Measurements from ENCODE around the gene UBE2Z. TPM values are rescaled to one million over a fixed set of nuclear protein-coding genes. Genes with fewer than 3 reads are reported as not detected.
A peak's percentile ranks its signal among the peaks of the same experiment; 100 is the strongest.

UBE2Z gene
- total RNA-seq, 1 experiment from 2014 or later = 223 TPM

GRCh38 chr17:48973806-48974205, 65.6 kb downstream of the UBE2Z start:
- H3K4me1 ChIP-seq (ENCODE audit: control insufficient read depth, insufficient read depth, low read length) = peaks cover 37% of the 10 kb centered on the region
- BruUV-seq (replicated peaks) = no TSS peak
- CTCF ChIA-PET = interaction anchor here (1.0 kb wide), 2 partner anchors 12 to 19 kb away, joined by 3 read pairs; no protein-coding TSS in a partner anchor
- ATAC-seq = no peak
- POLR2A ChIA-PET = interaction anchor here (0.7 to 1.2 kb wide), 2 partner anchors 21 to 26 kb away, joined by 6 to 25 read pairs; no protein-coding TSS in a partner anchor
- no peak overlapping the region for H3K4me3 ChIP-seq (ENCODE audit: low read depth in 2 of 2, low read length in 2 of 2)
- no peak for TF ChIP-seq SIN3A (IDR thresholded peaks at IDR 0.05; ENCODE audit: borderline replicate concordance, insufficient read depth, low read depth, low read length)
- no peaks in the 10 kb centered on the region for H3K9me3 ChIP-seq (ENCODE audit: control insufficient read depth, insufficient read depth, low read depth, low read length)
- H3K27me3 ChIP-seq (ENCODE audit: control insufficient read depth, insufficient read depth, low read length) = no peaks in the 10 kb centered on the region
- H3K36me3 ChIP-seq (ENCODE audit: control insufficient read depth, insufficient read depth, low read length) = no peaks in the 10 kb centered on the region
- in situ Hi-C loops (cut with HindIII; ENCODE audit: low pct_unique_long_range_greater_than_20kb, low sequenced_read_pairs) (no loop called here), intact Hi-C loops (cut with micrococcal nuclease; ENCODE audit: unreplicated experiment) (loop anchor here (2.0 kb wide), 1 partner anchor 29 kb away; the partner anchor contains the start of gene SNF8)
- no peak for DNase-seq (ENCODE audit: low read depth, low spot score)
- H3K27ac ChIP-seq (ENCODE audit: low read length) = peak overlapping the region; percentile 81; the same call in 1 of the 2 replicates

Other genes starting within 250 kb of the UBE2Z start
- gene PRAC1, start 185.9 kb upstream of the UBE2Z start, total RNA-seq (2021; ENCODE audit: unreplicated experiment) = not detected
- gene PRAC2, start 185.2 kb upstream of the UBE2Z start, total RNA-seq (2021; ENCODE audit: unreplicated experiment) = not detected
- 8.1 TPM for gene HOXB13, start 179.7 kb upstream of the UBE2Z start, total RNA-seq (2021; ENCODE audit: unreplicated experiment)
- 2.5 TPM for gene TTLL6, start 91.2 kb upstream of the UBE2Z start, total RNA-seq (2021; ENCODE audit: unreplicated experiment)
- gene CALCOCO2, start 77.4 kb upstream of the UBE2Z start, total RNA-seq (2021; ENCODE audit: unreplicated experiment) = 282 TPM
- 296 TPM for gene ATP5MC1, start 15.6 kb upstream of the UBE2Z start, total RNA-seq (2021; ENCODE audit: unreplicated experiment)
- gene SNF8, start 36.4 kb downstream of the UBE2Z start, total RNA-seq (2021; ENCODE audit: unreplicated experiment) = 371 TPM
- gene GIP, start 60.2 kb downstream of the UBE2Z start, total RNA-seq (2021; ENCODE audit: unreplicated experiment) = 0.77 TPM
- 109 TPM for gene IGF2BP1, start 89.0 kb downstream of the UBE2Z start, total RNA-seq (2021; ENCODE audit: unreplicated experiment)
- not detected for gene B4GALNT2, start 224.4 kb downstream of the UBE2Z start, total RNA-seq (2021; ENCODE audit: unreplicated experiment)